T47D (cell line): ENCODE results near the gene LDLR.
A peak's percentile ranks its signal among the peaks of the same experiment; 100 is the strongest.
"Not testable (repeated sequence)": the region's sequence is repeated elsewhere in the genome, so short reads cannot be mapped to it uniquely, and the experiment has no call there.

Source experiments
- DNase-seq, 2 experiments: peaks; one replicate each; pipeline versions ENCODE4 v3.0.0 to v3.0.0-alpha.2; 2011 to 2012; ENCODE audit warnings: low read depth in 1 of 2, low spot score in 1 of 2
- JUND ChIP-seq: IDR thresholded peaks from 2 replicates; pipeline ENCODE4 v1.6.1; 2012; ENCODE audit warnings: low read depth
- in situ Hi-C: cut with HindIII; loops from 2 replicates; pipeline ENCODE4 v1.10.0; 2016; ENCODE audit warnings: low sequenced_read_pairs, low pct_unique_long_range_greater_than_20kb

LDLR gene

GRCh38 chr19:11059511-11060358 is 29.5 kb upstream of the LDLR start:
- TF ChIP-seq JUND, result no peak
- in situ Hi-C loops, result no loop called here
- DNase-seq, result no peak

DNA sequence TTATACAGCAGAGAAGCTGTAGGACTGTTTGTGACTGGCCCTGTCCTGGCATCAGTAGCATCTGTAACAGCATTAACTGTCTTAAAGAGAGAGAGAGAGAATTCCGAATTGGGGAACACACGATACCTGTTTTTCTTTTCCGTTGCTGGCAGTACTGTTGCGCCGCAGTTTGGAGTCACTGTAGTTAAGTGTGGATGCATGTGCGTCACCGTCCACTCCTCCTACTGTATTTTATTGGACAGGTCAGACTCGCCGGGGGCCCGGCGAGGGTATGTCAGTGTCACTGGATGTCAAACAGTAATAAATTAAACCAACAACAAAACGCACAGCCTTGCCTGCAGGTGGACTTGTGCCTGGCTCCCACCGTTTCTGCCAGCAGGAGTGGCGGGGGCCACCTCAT is 27.3 kb upstream of the LDLR start:
- in situ Hi-C loops, result no loop called here
- no peak for DNase-seq
- TF ChIP-seq JUND, result no peak

DNA sequence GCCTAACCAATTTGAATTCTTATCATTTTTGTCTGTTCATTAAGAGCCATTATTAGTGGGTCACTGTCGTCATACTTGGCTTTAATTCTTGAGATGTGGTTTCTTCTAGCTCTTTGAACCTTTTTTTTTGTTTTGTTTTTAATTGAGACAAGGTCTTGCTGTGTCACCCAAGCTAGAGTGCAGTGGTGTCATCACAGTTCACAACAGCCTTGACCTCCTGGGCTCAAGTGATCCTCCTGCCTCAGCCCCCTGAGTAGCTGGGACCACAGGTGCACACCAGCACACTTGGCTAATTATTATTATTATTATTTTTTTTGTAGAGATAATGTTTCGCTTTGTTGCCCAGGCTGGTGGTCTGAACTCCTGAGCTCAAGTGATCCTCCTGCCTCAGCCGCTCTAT is 25.8 kb upstream of the LDLR start:
- no peak for DNase-seq
- in situ Hi-C loops, result no loop called here
- TF ChIP-seq JUND, result no peak

DNA sequence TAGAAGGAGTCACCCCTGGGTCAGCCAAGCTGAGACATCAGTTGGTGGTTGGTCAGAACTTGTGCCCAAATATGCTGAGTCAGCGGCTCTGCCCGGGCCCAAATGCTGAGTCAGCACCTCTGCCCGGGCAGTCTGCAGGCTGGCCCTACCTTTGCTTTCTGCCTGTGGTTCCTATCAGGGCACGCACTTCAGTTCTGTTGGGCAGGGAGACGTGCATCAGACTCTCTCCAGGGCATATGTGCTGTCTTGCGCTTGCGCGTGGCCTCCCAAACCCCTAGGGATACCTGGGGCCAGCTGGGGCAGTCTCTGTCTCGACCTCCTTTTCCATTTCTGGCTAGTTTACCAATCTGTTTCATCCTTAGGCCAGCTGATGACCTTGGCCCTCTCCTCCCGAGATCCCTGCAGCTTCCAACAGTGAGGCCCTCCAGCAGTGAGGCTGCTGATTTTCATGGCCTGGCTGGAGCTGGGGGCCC is 24.4 kb upstream of the LDLR start:
- in situ Hi-C loops, result no loop called here
- peak in 1 of 2 experiments; percentile 31 for DNase-seq
- no peak for TF ChIP-seq JUND

DNA sequence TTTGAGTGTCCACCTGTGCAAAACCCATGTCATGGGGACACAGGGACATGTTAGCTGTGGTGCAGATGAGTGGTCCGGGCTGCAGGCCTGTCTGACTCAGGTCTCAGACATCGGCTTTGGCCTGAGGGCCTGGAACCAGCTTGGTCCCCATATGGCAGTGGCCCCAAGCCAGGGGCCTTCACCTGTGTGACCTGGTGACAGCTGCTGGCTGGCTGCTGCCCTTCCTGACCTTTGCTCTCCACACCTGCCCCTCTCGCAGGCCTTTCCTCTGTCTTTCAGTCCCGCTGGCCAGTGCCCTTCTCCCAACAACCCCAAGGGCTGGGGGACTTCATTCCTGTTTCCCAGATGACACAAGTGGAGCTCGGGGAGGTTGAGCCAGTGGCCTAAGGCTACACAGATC is 22.9 kb upstream of the LDLR start:
- DNase-seq, result no peak
- in situ Hi-C loops, result no loop called here
- no peak for TF ChIP-seq JUND

DNA sequence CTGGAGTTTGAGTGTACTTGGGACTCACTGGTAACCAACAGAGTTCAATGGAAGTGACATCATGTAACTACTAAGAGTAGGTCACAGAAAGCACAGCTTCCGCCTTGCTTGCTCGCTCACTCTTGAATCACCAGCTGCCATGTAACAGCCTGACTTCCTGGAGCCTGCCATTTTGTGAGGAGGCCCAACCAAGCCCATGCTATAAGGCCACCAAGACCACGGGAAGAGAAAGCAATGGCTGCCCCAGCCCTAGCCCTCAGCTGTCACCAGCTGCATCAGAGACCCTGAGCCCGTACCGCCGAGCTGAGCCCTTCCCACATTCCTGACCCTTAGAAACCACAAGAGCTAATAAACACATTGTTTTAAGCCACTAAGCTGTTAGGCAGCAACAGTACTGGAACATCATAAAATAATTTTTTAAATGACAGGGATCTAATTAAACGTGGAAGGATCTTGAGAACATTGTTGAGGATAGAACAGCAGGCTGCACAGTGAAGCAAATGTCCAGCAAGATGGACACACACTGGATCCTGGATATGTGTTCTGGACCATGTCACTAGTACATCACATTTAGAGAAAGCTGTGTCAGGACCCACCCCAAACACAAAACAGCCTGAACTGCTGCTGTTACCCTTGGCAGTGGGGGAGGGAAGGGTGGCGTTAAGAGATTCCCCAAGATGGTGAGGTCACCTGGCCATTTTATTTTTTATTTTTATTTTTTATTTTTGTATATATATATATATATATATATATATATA is 21.7 kb upstream of the LDLR start:
- no peak for DNase-seq
- in situ Hi-C loops, result no loop called here
- TF ChIP-seq JUND, result no peak

DNA sequence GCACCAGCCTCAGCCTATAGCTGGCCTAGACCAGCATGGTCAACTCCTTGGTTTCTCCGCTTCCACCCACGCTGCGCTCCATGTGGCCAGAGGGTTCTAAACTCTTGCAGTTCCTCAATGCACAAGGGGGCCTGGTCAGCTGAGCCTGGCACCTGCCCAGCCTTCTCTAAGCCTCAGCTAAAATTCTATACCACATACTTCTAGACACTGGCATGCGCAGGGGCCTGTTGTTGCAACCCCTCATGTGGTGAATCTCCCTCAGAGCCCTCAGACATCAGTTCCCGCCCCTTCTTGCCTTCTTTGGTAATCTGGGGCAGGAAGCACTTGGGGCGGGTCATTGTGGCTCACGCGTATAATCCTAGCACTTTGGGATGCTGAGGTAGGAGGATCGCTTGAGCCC is 19.7 kb upstream of the LDLR start:
- in situ Hi-C loops, result no loop called here
- DNase-seq, result no peak
- TF ChIP-seq JUND, result no peak

DNA sequence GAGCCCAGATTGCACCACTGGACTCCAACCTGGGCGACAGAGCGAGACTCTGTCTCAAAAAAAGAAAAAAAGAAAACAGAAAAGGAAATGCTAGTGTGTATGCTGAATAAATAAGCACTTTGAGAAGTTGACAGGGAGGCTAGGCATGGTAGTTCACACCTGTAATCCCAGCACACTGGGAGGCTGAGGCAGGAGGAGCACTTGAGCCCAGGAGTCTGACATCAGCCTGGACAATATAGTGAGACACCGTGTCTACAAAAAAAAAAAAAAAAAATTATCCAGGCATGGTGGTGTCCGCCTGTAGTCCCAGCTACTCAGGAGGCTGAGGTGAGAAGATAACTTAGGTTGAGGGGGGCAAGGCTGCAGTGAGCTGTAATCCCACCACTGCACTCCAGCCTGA is 19.1 kb upstream of the LDLR start:
- in situ Hi-C loops, result no loop called here
- DNase-seq, result no peak
- TF ChIP-seq JUND, result no peak

- in situ Hi-C loops, result no loop called here
- DNase-seq, result no peak
- TF ChIP-seq JUND, result no peak
Measured at GRCh38 chr19:11073568-11073967, 15.7 kb upstream of the LDLR start.

DNA sequence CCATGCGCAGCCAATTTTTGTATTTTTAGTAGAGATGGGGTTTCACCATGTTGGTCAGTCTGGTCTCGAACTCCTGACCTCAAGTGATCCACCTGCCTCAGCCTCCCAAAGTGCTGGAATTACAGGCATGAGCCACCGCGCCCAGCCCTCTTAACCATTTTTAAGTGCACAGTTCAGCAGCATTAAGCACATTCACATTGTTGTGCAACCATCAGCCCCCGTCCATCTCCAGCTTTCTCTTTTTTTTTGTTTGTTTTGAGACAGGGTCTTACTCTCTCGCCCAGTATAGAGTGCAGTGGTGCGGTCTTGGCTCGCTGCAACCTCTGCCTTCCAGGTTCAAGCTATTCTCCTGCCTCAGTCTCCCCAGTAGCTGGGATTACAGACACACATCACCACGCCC is 12.5 kb upstream of the LDLR start:
- in situ Hi-C loops, DNase-seq: not testable (repeated sequence)

DNA sequence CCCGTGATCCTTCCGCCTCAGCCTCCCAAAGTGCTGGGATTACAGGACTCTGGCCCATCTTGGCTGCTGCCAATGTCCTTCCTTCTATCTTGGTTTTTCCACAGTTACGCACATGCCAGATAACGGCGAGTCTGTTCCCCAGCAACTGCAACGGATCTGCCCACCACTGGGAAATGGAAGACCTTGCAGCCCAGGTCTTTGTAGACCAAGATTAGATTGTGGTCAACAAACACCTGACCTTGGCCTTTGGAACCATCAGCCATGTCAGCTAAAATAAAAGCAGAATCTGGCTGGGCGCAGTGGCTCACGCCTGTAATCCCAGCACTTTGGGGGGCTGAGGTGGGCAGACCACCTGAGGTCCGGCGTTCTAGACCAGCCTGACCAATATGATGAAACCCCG is 10.4 kb upstream of the LDLR start:
- no peak for DNase-seq
- TF ChIP-seq JUND, result no peak
- in situ Hi-C loops, result no loop called here

DNA sequence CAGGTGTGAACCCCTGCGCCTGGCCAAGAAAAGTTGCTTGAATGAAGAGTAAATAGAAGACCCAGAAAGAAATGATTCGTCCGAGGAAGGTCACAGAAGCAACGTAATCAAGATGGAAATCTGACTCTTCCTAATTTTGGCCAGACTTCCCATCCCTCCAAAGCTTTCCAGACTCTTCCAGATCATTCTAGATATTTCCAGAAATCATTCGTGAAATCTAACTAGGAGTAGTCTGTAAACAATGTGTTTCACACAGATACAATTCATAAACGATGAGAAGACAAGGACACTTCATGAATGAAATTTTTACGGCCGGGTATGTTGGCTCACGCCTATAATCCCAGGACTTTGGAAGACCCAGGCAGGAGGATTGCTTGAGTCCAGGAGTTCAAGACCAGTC is 9.3 kb upstream of the LDLR start:
- no peak for TF ChIP-seq JUND
- in situ Hi-C loops, result no loop called here
- DNase-seq, result no peak

DNA sequence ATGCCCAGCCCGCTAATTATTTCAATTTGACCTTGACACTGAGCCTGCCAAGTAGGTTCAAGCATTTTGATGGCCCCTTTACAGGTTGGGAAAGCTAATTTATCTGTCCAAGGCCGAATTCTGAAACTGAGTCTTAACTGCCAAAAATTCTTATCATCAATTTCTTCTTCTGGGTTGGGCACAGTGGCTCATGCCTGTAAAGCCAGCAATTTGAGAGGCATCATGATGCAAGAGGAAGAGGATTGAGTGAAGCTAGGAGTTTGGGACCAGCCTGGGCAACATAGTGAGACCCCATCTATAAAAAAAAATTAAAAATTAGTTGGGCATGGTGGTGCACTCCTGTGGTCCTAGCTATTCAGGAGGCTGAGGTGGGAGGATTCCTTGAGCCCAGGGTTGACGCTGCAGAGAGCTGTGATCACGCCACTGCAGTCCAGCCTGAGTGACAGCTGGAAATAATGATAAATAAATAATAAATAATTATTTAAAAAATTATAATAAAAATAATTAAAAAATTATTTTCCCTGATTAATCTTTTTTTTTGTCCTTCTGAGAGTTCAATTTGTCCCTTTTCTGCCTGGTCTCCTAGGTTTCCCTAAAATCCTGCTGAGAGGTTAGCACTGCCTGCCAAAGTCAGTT is 1.3 kb upstream of the LDLR start:
- in situ Hi-C loops, result no loop called here
- no peak for TF ChIP-seq JUND
- no peak for DNase-seq
